DMS114 treated with DMSO at 0.1 percent for 48 hours (cell line): Measurements from ENCODE around the gene RB1.

Experiments used
- DNase-seq: peaks from one replicate; lab custom pipeline; 2025; ENCODE audit not compliant: unreplicated experiment; lab: John Stamatoyannopoulos, UW

The RB1 gene

DNA sequence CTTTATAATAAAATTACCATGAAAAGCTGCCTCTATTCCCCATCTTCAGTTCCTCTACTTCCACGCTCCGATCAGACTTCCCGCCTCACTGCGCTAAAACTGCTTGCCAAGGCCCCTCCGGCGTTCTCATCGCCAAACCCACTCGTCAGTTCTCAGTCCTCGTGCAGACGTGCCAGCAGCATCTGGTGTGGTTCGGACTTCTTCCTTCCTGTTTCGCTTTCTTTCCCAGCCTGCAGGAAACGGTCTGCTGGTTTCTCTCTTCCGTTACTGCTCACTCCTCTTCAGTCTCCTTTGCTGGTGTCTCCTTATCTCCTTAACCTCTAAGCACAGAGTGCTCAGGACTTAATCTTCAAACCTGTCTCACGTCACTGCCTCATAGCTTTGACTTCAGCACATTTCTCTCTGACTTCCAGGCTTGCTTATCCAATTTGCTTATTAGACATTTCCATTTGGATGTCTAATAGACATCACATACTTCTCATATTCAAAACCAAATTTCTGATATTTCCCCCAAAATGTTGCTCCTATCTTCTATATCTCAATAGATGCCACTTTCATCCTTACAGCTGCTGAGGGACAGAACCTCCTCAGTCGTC lies 189.0 kb downstream of the RB1 start:
- DNase-seq, result no peak

DNA sequence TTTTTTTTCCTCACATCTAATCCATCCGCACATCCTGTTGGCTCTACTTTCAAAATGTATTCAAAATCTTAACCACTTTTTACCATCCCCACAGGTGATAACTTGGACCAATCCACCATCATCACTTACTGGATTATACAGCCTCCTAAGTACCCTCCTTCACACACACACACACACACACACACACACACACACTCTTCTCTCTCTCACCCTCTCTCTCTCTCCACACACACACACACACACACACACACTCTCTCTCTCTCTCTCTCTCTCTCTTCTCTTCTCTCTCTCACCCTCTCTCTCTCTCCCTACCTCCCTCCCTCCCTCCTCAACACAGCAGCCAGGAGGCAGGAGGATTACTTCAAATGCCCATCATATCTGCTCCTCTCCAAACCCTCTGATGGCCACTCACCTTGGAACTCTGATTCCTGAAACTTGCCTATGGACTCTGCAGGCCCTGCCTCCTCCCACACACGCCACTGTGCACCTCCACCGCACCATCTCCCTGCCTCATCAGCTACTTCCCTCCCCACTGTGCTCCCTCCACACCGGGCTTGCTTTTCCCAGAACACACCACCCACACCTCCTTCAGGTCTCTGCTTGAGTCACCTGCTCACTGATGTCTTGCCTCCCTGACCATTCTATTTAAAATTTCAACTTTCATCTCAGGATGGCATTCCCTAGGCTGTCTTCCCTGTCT lies 189.7 kb downstream of the RB1 start:
- no peak for DNase-seq

DNA sequence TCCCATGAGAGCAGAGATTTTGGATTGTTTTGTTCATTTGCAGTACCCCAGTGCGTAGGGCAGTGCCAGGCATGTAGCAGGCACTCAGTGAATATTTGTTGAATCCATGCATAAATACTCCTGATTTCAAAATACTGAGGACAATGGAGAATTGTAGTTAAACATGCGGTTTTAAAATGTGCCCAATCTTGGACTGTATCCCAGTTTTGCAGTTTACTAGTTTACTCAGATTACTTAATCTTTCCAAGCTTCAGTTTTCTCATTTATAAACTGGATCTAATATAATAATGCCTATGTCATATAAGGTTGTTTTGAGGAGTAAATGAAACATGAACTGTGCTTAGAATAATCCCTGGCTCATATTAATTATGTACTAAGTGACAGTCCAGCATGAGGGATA lies 190.3 kb downstream of the RB1 start:
- DNase-seq, result no peak

GRCh38 chr13:48494874-48495273 lies 191.3 kb downstream of the RB1 start:
- DNase-seq, result no peak

- DNase-seq, result no peak
Measured at GRCh38 chr13:48496271-48497161, 193.0 kb downstream of the RB1 start.

DNA sequence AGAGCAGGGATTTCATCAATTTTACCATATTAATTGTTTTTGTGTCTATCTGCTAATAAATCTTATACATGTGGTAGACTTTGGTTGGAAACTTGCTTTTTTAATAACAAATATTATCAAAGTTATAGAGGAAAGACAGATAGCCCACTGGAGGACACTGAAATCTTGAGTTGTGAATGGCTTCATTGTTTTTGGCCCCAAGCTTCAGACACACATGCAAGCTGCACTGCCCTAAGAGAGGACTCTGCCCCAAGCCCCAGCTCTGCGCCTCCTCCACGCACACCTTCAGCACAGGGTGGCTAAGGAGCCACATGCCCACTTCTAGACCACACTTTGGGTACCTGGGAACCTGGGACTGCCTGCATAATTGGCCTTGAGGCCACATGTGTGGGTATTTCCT lies 194.1 kb downstream of the RB1 start:
- no peak for DNase-seq

DNA sequence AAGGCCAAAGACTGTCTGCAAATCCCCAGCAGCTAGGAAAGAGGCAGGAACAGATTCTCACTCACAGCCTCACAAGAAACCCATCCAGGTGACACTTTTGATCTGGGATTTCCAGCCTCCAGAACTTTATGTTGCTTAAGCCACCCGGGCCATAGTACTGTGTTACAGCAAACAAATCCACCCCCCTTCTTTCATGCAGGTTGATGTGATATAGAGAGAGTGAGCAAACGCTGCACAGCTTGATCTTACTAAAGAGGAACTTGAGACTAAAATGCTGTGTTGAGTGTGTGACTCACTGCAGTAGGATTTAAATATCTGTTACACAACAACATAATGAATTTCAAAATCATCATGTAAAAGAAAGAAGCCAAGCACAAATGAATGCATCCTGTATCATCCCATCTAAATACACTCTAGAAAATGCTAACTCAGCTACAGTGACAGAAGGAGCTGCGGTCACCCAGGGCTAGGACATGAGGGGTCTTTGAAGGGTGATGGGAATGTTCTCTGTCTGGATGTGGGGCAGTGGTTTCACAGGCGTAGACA lies 197.2 kb downstream of the RB1 start:
- DNase-seq, result no peak

- no peak for DNase-seq
Measured at GRCh38 chr13:48501705-48502104, 198.2 kb downstream of the RB1 start.

- DNase-seq, result no peak
Measured at GRCh38 chr13:48502601-48503319, 199.2 kb downstream of the RB1 start.

DNA sequence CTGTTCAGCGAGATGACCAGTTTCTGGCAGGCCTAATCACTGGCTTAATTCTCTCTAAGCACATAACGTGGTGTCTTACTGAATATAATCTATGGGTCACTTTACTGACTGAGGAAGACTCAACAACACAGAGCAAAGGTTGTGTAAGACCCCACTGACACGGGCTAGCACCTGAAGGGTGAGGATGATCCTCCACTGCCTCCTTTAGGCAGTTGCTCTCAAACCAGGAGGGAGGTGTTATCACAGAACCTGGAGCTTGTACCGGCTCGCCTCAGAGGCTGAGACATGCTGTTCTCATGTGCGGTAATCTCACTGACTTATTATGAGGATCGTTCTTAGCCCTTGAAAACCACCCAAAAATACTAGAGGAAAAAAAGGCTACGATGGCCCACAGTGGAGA lies 201.1 kb downstream of the RB1 start:
- no peak for DNase-seq

DNA sequence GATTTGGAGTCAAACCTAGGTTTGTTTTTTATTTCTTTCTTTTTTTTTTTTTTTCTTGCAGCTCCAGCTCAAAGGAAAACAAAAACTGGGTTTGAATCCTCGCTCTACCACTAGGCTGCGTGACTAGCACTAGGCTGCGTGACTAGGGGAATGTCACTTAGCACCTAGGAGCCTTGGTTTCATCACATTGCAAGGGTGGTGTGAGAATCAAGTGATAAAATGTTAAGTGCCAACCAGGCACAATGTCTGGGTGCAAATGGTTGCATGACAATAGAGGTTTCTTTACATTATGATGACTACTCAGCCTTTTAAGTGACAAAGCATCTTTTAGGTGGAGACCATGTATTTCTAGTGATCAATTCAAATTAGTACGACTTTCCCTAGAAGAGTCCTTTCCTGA lies 201.5 kb downstream of the RB1 start:
- no peak for DNase-seq

- DNase-seq, result no peak
Measured at GRCh38 chr13:48505597-48506091, 202.1 kb downstream of the RB1 start.

DNA sequence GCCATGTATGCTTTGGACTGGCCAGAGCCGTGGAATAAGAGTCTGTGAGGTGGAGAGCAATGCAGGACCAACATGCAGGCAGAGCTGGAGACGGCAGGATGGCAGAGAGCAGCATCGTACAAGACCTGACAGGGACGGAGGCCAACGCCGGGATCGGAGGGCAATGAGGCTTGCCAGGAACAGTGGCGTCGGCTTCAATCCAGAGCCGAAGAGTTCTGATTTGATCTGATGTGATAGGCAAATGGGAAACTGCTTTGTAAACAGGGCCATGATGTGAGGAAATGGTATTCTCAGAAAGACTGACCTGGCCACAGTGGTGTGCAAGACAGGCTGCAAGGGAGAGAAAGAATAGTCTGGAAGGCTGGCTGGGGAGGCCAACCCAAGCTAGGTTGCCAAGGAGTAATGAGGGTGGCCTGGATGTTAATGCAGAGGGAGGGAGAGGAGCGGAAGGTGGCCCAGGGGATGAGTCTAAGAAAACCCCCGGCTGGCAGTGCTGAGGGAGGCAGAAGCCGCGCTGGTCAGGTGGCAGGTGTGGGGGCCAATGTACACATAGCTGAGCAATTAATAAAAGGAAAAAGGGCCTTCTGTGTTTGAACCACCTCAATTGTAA lies 202.6 kb downstream of the RB1 start:
- DNase-seq, result no peak

DNA sequence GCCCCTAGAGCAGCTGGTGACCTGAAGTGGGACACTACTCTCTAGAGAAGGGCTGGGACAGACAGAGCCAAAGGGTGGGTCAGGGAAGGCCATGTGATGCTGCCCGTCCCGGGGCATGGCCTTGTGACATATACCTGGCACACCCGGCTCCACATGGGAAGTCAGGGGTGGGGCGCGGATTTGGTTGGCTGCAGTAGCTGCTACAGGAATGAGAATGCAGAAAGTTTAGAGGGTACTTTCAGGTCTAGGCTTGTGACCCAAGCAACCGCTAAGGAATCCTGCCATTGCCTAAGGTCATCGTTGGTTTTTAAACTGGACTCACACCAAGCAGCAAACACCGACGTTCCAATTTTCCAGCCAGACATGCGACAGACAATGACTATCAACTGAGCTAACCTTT lies 203.5 kb downstream of the RB1 start:
- DNase-seq, result no peak

DNA sequence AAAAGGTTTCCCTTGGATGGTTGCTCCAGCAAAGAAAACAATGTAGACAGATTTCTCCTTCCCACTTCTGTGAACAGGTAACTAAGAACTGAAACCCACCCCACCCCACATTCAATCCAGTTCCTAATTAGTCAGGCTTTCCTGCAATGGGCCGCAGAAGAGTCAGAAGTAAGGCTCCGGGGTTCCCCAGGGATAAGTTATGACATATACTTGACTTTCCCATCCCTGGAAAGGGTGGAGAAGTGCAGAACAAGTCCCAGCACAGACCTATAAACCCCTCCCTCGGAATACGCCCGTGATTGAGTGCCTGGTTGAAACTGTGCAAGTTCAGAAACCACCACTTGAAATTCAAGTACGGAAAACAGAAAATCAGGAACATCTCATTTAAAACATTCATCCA lies 204.5 kb downstream of the RB1 start:
- no peak for DNase-seq

- no peak for DNase-seq
Measured at GRCh38 chr13:48510698-48511097, 207.1 kb downstream of the RB1 start.

- DNase-seq, result no peak
Measured at GRCh38 chr13:48511621-48512230, 208.2 kb downstream of the RB1 start.

DNA sequence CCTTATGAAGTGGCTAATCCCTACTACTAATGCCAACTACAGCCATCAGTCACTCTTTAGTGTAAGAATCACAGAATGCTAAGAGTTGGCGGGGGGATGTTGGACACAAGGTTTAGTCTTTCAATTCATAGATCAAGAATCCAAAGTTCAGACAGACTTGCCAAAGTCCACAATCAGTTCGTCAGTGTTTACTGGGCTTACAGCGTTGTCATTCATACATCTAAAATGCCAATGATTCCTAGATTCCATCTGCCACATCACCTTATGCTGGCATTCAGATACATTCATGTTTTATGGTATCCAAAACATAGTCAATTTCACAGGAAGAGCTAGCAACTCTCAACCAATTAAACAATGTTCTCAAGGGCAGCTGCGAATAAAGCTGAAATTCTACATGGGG lies 211.2 kb downstream of the RB1 start:
- DNase-seq, result no peak

DNA sequence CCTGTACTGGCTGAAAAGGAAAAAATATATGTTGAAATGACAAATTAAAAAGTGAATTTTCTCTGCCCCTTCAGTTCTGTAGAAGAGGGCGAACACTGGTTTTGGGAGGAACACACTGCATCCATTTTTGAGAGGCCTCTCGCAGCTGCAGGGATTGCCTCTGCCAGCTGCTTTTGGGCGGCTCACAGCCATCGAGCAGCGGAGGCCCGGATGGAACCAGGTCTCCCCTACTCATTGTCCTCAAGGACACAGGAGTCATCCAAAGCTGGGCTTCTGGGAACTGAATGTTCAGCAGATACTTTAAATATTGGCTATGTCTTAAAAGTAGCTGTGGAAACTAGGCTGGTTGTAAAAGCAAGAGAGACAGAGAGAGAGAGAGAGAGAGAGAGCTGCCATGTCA lies 212.2 kb downstream of the RB1 start:
- DNase-seq, result no peak

- DNase-seq, result no peak
Measured at GRCh38 chr13:48518083-48518482, 214.5 kb downstream of the RB1 start.
